Measurements from ENCODE around the gene NDST3.

DNA sequence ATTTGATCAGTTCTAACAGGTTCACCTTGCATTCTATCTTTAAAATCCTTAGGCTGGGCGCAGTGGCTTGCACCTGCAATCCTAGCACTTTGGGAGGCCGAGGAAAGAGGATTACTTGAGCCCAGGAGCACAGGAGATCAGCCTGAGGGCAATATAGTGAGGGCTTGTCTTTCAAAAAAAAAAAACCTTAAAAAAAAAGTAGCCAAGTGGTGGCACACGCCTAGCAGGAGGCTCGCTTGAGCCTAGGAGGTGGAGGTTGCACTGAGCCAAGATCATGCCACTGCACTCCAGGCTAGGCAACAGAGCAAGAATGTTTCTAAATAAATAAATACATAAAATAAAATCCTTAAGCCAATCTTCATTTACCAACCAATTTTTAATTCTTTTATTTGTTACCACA is 243.0 kb downstream of the NDST3 start:
- TF ChIP-seq FOXA1 (IDR thresholded peaks at IDR 0.05) (no peak), CTBP1 (IDR thresholded peaks at IDR 0.05; ENCODE audit: borderline replicate concordance) (no peak), SP1 (IDR thresholded peaks at IDR 0.05) (no peak), FOXK2 (IDR thresholded peaks at IDR 0.05) (no peak), FOXM1 (IDR thresholded peaks at IDR 0.05; ENCODE audit: borderline replicate concordance) (no peak), NFRKB (IDR thresholded peaks at IDR 0.05) (no peak), L3MBTL2 (conservative IDR thresholded peaks at IDR 0.05) (no peak)
